HG02759 (cell line): ENCODE measurements around the gene CERS2.

Experiments used
- ATAC-seq: cut with Tn5 transposase; IDR thresholded peaks from one replicate; pipeline ENCODE4 v1.9.1; 2021; ENCODE audit warnings: mild to moderate bottlenecking, moderate library complexity; ENCODE audit not compliant: unreplicated experiment

Gene CERS2

GRCh38 chr1:150974580-150975478 lies at the start of gene CERS2:
CERS2 (minus strand) TSS chr1:150974835; CDS start chr1:150969090, 5,745 bp downstream.
- peak; percentile 56 for ATAC-seq

GRCh38 chr1:151013518-151013917 lies 38.9 kb upstream of the CERS2 start:
- ATAC-seq, result no peak

- ATAC-seq, result no peak
Observed at GRCh38 chr1:151012684-151013471, 38.2 kb upstream of the CERS2 start.

- ATAC-seq, result no peak
Observed at GRCh38 chr1:151011154-151011850, 36.7 kb upstream of the CERS2 start.

GRCh38 chr1:151010346-151010726 lies 35.7 kb upstream of the CERS2 start:
- ATAC-seq, result no peak

- no peak for ATAC-seq
Observed at GRCh38 chr1:151009674-151010345, 35.2 kb upstream of the CERS2 start.

GRCh38 chr1:151009206-151009587 lies 34.6 kb upstream of the CERS2 start:
- no peak for ATAC-seq

- ATAC-seq, result peak; percentile 81
Observed at GRCh38 chr1:151008244-151009205, 33.9 kb upstream of the CERS2 start, which contains the start of gene PRUNE1. PRUNE1 (plus strand) TSS chr1:151008449; CDS start chr1:151008633, 184 bp downstream.

GRCh38 chr1:151007853-151008243 lies 33.2 kb upstream of the CERS2 start:
- no peak for ATAC-seq

- no peak for ATAC-seq
Observed at GRCh38 chr1:151006327-151007052, 31.9 kb upstream of the CERS2 start, which contains the start of gene MINDY1. MINDY1 (minus strand) TSS chr1:151006902; CDS start chr1:151002617, 4,285 bp downstream.

- no peak for ATAC-seq
Observed at GRCh38 chr1:151005729-151006319, 31.2 kb upstream of the CERS2 start.

- no peak for ATAC-seq
Observed at GRCh38 chr1:151003180-151003579, 28.5 kb upstream of the CERS2 start.

- ATAC-seq, result no peak
Observed at GRCh38 chr1:151002611-151003010, 28.0 kb upstream of the CERS2 start.

- no peak for ATAC-seq
Observed at GRCh38 chr1:151002051-151002450, 27.4 kb upstream of the CERS2 start.

- ATAC-seq, result no peak
Observed at GRCh38 chr1:151001602-151002001, 27.0 kb upstream of the CERS2 start.

- no peak for ATAC-seq
Observed at GRCh38 chr1:151000408-151000807, 25.8 kb upstream of the CERS2 start.

- ATAC-seq, result no peak
Observed at GRCh38 chr1:150999926-151000325, 25.3 kb upstream of the CERS2 start.

- no peak for ATAC-seq
Observed at GRCh38 chr1:150999051-150999674, 24.5 kb upstream of the CERS2 start.
